GM12865 (cell line): Measurements from ENCODE around the gene TNFAIP8L2.
A peak's percentile ranks its signal among the peaks of the same experiment; 100 is the strongest.
"Not testable (repeated sequence)": the region's sequence is repeated elsewhere in the genome, so short reads cannot be mapped to it uniquely, and the experiment has no call there.

Source experiments
- DNase-seq: peaks from one replicate; pipeline ENCODE4 v3.0.0; 2010; ENCODE audit warnings: low read depth
- H3K4me3 ChIP-seq: 2 replicates; pipeline ENCODE4 v1.5.1; 2011; ENCODE audit warnings: mild to moderate bottlenecking, low read depth, low read length, control low read depth
- CTCF ChIP-seq: IDR thresholded peaks from 2 replicates; pipeline ENCODE4 v1.5.1; 2011; ENCODE audit warnings: low read length, control low read depth, low read depth, inconsistent platforms; ENCODE audit not compliant: insufficient read depth; ENCODE audit errors: missing control alignments

TNFAIP8L2 gene

GRCh38 chr1:151171190-151171589 is 14.7 kb downstream of the TNFAIP8L2 start:
- TF ChIP-seq CTCF: no peak
- H3K4me3 ChIP-seq: no peak overlapping the region
- DNase-seq: no peak

- TF ChIP-seq CTCF: no peak
- no peak for DNase-seq
- no peak overlapping the region for H3K4me3 ChIP-seq
Observed at GRCh38 chr1:151175041-151175741, 18.7 kb downstream of the TNFAIP8L2 start.

GRCh38 chr1:151175863-151176262 is 19.4 kb downstream of the TNFAIP8L2 start, which contains the start of gene TMOD4:
TMOD4 (minus strand) TSS chr1:151175981; CDS start chr1:151174875, 1,106 bp downstream.
- no peak within 1 kb of the TSS for H3K4me3 ChIP-seq
- no peak for DNase-seq
- peak; percentile 51 for TF ChIP-seq CTCF

GRCh38 chr1:151176514-151177045 is 20.1 kb downstream of the TNFAIP8L2 start:
- H3K4me3 ChIP-seq: no peak overlapping the region
- TF ChIP-seq CTCF: no peak
- no peak for DNase-seq

- no peak overlapping the region for H3K4me3 ChIP-seq
- DNase-seq: no peak
- no peak for TF ChIP-seq CTCF
Observed at GRCh38 chr1:151184211-151184610, 27.8 kb downstream of the TNFAIP8L2 start.

GRCh38 chr1:151187205-151187604 is 30.8 kb downstream of the TNFAIP8L2 start:
- TF ChIP-seq CTCF: no peak
- no peak overlapping the region for H3K4me3 ChIP-seq
- no peak for DNase-seq

GRCh38 chr1:151188667-151189066 is 32.2 kb downstream of the TNFAIP8L2 start:
- H3K4me3 ChIP-seq: peak overlapping the region; percentile 76
- not testable (repeated sequence) for DNase-seq
